Panc1 (cell line): ENCODE results near the gene BTBD9. TPM values are rescaled to one million over a fixed set of nuclear protein-coding genes. Genes with fewer than 3 reads are reported as not detected.

Experiments
- ATAC-seq: fragments of 200-7000 bp; cut with Tn5 transposase; 2 replicates; pipeline ENCODE4 v1.9.1; 2020; ENCODE audit warnings: mild to moderate bottlenecking, moderate library complexity
- BruUV-seq: library from RNA; stranded (reverse); fragments of 400-500 nt; replicated peaks from 2 replicates; lab custom pipeline; 2021; lab: Mats Ljungman, UMichigan
- CTCF ChIA-PET: fragments of 300-600 bp; sonication (Branson Sonifier 250); formaldehyde crosslinking; loops from one replicate; lab custom pipeline; 2022; ENCODE audit warnings: antibody characterized with exemption; lab: Charles Lee
- POLR2A ChIA-PET: fragments of 300-600 bp; sonication (Branson Sonifier 250); formaldehyde crosslinking; loops from one replicate; lab custom pipeline; 2022; ENCODE audit warnings: antibody characterized with exemption; lab: Charles Lee
- DNase-seq: peaks from one replicate; pipeline ENCODE4 v3.0.0-alpha.2; 2010; ENCODE audit warnings: low read depth, low spot score
- H3K27ac ChIP-seq: 2 replicates; pipeline ENCODE4 v1.5.1; 2011; ENCODE audit warnings: mild to moderate bottlenecking, low read length, inconsistent platforms
- H3K27me3 ChIP-seq: fragments of 200-500 bp; sonication (Bioruptor generic); 2 replicates; pipeline ENCODE4 v1.6.0; 2014; ENCODE audit warnings: low read length, inconsistent platforms; ENCODE audit not compliant: control insufficient read depth, insufficient read depth
- H3K36me3 ChIP-seq: fragments of 200-500 bp; sonication (Bioruptor generic); 2 replicates; pipeline ENCODE4 v1.5.1; 2014; ENCODE audit warnings: inconsistent platforms, mild to moderate bottlenecking, low read length, moderate library complexity; ENCODE audit not compliant: control insufficient read depth, insufficient read depth
- H3K4me1 ChIP-seq: 2 replicates; pipeline ENCODE4 v1.5.1; 2011; ENCODE audit warnings: inconsistent platforms, mild to moderate bottlenecking, low read length, moderate library complexity; ENCODE audit not compliant: control insufficient read depth, insufficient read depth
- H3K4me3 ChIP-seq, 2 experiments: 2 replicates each; pipeline ENCODE4 v1.5.1; 2011 to 2012; ENCODE audit warnings: low read depth in 2 of 2, low read length in 2 of 2, mild to moderate bottlenecking in 2 of 2, inconsistent platforms in 1 of 2, moderate library complexity in 1 of 2
- H3K9me3 ChIP-seq: fragments of 200-500 bp; sonication (Bioruptor generic); 2 replicates; pipeline ENCODE4 v1.5.1; 2014; ENCODE audit warnings: low read depth, mild to moderate bottlenecking, inconsistent platforms, low read length, moderate library complexity; ENCODE audit not compliant: control insufficient read depth, insufficient read depth
- CTCF ChIP-seq: fragments of 450-650 bp; IDR thresholded peaks from 2 replicates; pipeline ENCODE4 v1.5.1; 2017; ENCODE audit warnings: mild to moderate bottlenecking
- POLR2AphosphoS5 ChIP-seq: IDR thresholded peaks from 2 replicates; pipeline ENCODE4 v1.6.1; 2012; ENCODE audit warnings: mild to moderate bottlenecking, low read depth, low read length, moderate library complexity
- SIN3A ChIP-seq: IDR thresholded peaks from 2 replicates; pipeline ENCODE4 v1.6.1; 2012; ENCODE audit warnings: low read depth, mild to moderate bottlenecking, low read length, moderate library complexity, borderline replicate concordance; ENCODE audit not compliant: insufficient read depth
- TCF7L2 ChIP-seq: IDR thresholded peaks from 2 replicates; pipeline ENCODE4 v1.6.1; 2011; ENCODE audit warnings: mild to moderate bottlenecking, low read depth, low read length, inconsistent platforms
- in situ Hi-C: cut with HindIII; loops from 2 replicates; pipeline ENCODE4 v1.10.0; 2016; ENCODE audit warnings: low sequenced_read_pairs, low pct_unique_long_range_greater_than_20kb
- intact Hi-C: fragments of 100-400 bp; cut with micrococcal nuclease; formaldehyde crosslinking; loops from one replicate; pipeline ENCODE4 v1.10.0; 2022; ENCODE audit not compliant: unreplicated experiment
- total RNA-seq: library from RNA; stranded (reverse); gene quantifications from one replicate; pipeline ENCODE4 v1.2.1, GENCODE V29; 2021; ENCODE audit not compliant: unreplicated experiment
- TF ChIP-seq, protein P1 (sequence below), 2 experiments: IDR thresholded peaks; 2 replicates each; pipeline ENCODE4 v1.6.1; 2011 to 2012; ENCODE audit warnings: low read depth in 2 of 2, control low read depth in 1 of 2, low read length in 1 of 2, mild to moderate bottlenecking in 1 of 2, moderate library complexity in 1 of 2; ENCODE audit not compliant: insufficient read depth in 1 of 2

Gene BTBD9
- total RNA-seq, 1 experiment from 2014 or later = 12.8 TPM

DNA sequence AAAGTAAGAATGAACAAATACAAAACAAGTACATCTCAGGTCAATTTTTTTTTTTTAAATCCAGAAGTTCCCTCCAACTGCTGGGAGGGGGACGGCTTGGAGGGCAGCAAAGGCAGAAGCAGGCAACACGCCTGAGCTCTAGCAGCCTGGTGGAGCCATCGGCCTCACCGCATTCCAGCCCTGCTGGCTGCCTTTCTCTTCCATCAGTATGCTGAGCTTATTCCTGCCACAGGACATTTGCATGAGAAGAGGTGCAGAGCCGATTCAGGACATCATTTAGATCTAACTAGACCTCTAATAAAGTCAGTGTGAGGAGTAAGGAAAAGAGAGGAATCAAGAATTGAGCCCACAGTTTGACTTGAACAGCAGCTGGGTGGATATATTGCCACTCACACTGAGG lies 501.4 kb downstream of the BTBD9 start:
- Histone ChIP-seq H3K27me3 (no peaks in the 10 kb centered on the region), H3K4me3 (no peak overlapping the region), H3K4me1 (no peaks in the 10 kb centered on the region), H3K9me3 (no peaks in the 10 kb centered on the region), H3K36me3 (no peaks in the 10 kb centered on the region), H3K27ac (no peak overlapping the region)
- intact Hi-C loops = no loop called here
- no peak for TF ChIP-seq TCF7L2
- no peak for TF ChIP-seq SIN3A
- TF ChIP-seq, protein P1, sequence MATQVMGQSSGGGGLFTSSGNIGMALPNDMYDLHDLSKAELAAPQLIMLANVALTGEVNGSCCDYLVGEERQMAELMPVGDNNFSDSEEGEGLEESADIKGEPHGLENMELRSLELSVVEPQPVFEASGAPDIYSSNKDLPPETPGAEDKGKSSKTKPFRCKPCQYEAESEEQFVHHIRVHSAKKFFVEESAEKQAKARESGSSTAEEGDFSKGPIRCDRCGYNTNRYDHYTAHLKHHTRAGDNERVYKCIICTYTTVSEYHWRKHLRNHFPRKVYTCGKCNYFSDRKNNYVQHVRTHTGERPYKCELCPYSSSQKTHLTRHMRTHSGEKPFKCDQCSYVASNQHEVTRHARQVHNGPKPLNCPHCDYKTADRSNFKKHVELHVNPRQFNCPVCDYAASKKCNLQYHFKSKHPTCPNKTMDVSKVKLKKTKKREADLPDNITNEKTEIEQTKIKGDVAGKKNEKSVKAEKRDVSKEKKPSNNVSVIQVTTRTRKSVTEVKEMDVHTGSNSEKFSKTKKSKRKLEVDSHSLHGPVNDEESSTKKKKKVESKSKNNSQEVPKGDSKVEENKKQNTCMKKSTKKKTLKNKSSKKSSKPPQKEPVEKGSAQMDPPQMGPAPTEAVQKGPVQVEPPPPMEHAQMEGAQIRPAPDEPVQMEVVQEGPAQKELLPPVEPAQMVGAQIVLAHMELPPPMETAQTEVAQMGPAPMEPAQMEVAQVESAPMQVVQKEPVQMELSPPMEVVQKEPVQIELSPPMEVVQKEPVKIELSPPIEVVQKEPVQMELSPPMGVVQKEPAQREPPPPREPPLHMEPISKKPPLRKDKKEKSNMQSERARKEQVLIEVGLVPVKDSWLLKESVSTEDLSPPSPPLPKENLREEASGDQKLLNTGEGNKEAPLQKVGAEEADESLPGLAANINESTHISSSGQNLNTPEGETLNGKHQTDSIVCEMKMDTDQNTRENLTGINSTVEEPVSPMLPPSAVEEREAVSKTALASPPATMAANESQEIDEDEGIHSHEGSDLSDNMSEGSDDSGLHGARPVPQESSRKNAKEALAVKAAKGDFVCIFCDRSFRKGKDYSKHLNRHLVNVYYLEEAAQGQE (IDR thresholded peaks at IDR 0.05; ENCODE audit: insufficient read depth in 1 of 2, low read depth in 2 of 2, low read length in 1 of 2) = no peak
- TF ChIP-seq POLR2AphosphoS5 = no peak
- no peak for TF ChIP-seq CTCF
- DNase-seq (no peak), ATAC-seq (no peak)
- in situ Hi-C loops = no loop called here
- POLR2A ChIA-PET = no interaction called here
- CTCF ChIA-PET = interaction anchor here (0.7 kb wide), 1 partner anchor 372 kb away, joined by 3 read pairs; no protein-coding TSS in a partner anchor
- BruUV-seq = no TSS peak

- Histone ChIP-seq H3K27ac (no peak overlapping the region), H3K36me3 (no peaks in the 10 kb centered on the region), H3K27me3 (no peaks in the 10 kb centered on the region), H3K9me3 (no peaks in the 10 kb centered on the region), H3K4me1 (no peaks in the 10 kb centered on the region), H3K4me3 (no peak overlapping the region)
- no TSS peak for BruUV-seq
- DNase-seq (no peak), ATAC-seq (no peak)
- intact Hi-C loops = no loop called here
- POLR2A ChIA-PET = interaction anchor here (0.6 kb wide), 1 partner anchor 538 kb away, joined by 6 read pairs; no protein-coding TSS in a partner anchor
- in situ Hi-C loops = no loop called here
- TF ChIP-seq TCF7L2 = no peak
- TF ChIP-seq, protein P1 (IDR thresholded peaks at IDR 0.05; ENCODE audit: insufficient read depth in 1 of 2, low read depth in 2 of 2, low read length in 1 of 2) = no peak
- no peak for TF ChIP-seq SIN3A
- CTCF ChIA-PET = no interaction called here
Measured at GRCh38 chr6:38137608-38138265, 502.0 kb downstream of the BTBD9 start.
